Measurements from ENCODE around the gene TMEM223.
"Not testable (repeated sequence)": the region's sequence is repeated elsewhere in the genome, so short reads cannot be mapped to it uniquely, and the experiment has no call there.

Gene TMEM223

DNA sequence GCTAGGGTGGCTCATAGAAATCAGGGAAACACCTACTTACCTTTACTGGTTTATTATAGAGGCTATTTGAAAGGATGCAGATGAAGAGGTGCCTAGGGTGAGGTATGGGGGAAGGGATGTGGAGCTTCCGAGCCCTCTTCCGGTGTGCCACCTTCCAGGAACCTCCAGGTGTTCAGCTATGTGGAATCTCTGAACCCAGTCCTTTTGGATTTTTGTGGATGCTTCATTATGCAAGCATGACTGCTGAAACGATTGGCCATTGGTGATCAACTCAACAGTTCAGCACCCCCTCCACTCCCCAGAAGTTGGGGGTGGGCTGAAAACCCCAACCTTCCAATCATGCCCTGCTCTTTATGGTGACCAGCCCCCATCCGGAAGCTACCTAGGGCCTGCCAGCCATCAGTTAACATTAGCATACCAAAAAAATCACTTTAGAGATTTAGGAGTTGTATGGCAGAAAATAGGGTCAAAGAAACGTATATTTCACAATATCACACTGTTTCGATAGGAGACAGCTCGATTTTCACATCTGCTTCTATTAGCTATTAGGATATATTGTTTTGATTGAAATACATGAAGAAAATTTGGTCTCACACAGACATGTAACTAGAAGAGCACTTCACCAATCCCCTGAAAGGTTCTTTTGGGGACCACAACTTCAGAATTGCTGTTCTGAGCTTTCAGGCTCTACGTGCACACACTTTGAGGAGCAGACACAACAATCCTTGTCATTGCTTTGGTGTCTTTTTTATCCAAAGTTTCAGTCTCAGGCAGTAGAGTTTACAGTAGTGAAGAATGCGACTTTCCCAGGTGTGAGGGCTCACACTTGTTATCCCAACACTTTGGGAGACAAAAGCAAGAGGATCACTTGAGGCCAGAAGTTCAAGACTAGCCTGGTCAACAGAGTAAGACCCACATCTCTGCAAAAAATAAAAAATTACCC lies 33.7 kb downstream of the TMEM223 start:
- TF ChIP-seq, protein P1, sequence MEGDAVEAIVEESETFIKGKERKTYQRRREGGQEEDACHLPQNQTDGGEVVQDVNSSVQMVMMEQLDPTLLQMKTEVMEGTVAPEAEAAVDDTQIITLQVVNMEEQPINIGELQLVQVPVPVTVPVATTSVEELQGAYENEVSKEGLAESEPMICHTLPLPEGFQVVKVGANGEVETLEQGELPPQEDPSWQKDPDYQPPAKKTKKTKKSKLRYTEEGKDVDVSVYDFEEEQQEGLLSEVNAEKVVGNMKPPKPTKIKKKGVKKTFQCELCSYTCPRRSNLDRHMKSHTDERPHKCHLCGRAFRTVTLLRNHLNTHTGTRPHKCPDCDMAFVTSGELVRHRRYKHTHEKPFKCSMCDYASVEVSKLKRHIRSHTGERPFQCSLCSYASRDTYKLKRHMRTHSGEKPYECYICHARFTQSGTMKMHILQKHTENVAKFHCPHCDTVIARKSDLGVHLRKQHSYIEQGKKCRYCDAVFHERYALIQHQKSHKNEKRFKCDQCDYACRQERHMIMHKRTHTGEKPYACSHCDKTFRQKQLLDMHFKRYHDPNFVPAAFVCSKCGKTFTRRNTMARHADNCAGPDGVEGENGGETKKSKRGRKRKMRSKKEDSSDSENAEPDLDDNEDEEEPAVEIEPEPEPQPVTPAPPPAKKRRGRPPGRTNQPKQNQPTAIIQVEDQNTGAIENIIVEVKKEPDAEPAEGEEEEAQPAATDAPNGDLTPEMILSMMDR (IDR thresholded peaks at IDR 0.05; ENCODE audit: control extremely low read depth, extremely low read depth, low read depth, missing control alignments): no peak
- DNase-seq (ENCODE audit: extremely low spot score): no peak
- ChIA-PET POLR2A (no interaction called here), CTCF (interaction anchor here (0.9 to 2.4 kb wide), 5 partner anchors 10 to 165 kb away, joined by 3 to 18 read pairs (median 3); partner anchors contain the start of genes C11orf98 and TAF6L)

DNA sequence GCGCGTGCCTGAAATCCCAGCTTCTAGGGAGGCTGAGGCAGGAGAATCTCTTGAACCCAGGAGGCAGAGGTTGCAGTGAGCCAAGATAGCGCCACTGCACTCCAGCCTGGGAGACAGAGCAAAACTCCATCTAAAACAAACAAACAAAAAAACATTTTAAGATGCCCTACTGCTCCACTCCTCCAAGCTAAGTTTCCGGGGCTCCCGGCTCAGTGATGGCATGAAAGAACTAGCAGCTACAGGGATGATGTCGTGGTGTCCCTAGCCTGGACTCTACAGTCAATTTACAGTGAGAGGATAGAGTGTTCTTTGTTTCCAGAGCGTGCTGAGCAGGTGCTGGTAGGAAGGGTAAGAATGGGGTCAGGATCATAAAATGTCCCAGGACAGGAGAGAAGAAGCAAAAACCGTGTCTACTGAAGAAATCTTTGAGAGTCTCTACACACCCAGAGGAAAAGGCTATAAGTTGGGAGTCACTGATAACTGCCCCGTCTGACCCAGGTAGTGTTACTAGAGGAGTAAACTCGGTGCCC lies 36.7 kb downstream of the TMEM223 start:
- DNase-seq (ENCODE audit: extremely low spot score): no peak
- POLR2A ChIA-PET: interaction anchor here (0.6 to 2.0 kb wide), 3 partner anchors 9 to 120 kb away, joined by 4 to 9 read pairs (median 5); partner anchors contain the start of gene TAF6L
- TF ChIP-seq, protein P1 (IDR thresholded peaks at IDR 0.05; ENCODE audit: control extremely low read depth, extremely low read depth, low read depth, missing control alignments): no peak
- CTCF ChIA-PET: interaction anchor here (1.6 to 5.5 kb wide), 4 partner anchors 13 to 32 kb away, joined by 6 to 46 read pairs (median 22); partner anchors contain the start of genes TAF6L and TMEM179B

DNA sequence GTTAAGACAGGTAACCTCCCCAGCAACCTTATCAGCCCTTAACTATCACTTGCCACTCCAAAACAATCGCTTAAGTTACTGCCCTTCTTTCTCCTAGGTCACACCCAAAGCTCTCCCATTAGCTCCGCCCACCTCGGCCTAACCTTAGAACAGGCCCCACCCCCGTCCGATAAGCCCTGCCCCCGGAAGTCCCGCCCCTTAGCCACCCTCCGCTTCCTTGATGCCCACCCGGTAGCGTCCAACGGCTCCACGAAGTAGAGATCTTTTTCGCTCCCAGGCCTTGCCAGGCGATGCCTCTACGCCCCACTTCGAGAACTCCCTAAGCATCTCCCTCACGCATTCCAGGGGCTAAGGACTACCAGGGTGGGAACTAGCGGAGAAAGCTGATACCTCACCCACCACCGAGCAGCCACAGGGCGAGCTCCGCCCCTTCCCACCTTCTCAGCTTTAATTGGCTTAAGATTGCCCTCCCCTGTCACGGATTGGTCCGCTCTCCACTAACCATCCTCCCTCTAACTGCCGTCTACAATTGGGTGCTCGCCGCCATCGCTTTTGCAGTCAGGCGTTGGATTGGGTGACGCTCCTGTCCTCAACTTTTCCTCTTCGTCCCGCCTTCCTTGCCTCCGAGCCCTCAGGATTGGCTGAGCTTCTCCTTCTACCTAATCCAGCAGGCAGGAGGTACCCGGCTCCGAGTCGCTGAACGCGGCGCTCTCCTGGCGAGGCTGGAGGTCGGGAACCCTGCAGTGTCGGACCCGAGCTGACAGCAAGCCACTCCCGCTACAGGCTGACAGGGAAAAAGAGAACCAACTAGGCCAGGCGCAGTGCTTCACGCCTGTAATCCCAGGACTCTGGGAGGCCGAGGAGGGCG lies 37.8 kb downstream of the TMEM223 start, which contains the start of gene ZBTB3:
ZBTB3 (minus strand) TSS at position 425 of the 868 bp plus-strand sequence. CDS start 496 bp downstream, outside the sequence.
- TF ChIP-seq, protein P1 (IDR thresholded peaks at IDR 0.05; ENCODE audit: control extremely low read depth, extremely low read depth, low read depth, missing control alignments): no peak
- ChIA-PET POLR2A (interaction anchor here (0.6 to 2.6 kb wide), 20 partner anchors 8 to 180 kb away, joined by 3 to 27 read pairs (median 4); partner anchors contain the start of genes C11orf98, CSKMT, EEF1G and HNRNPUL2), CTCF (interaction anchor here (0.8 to 5.5 kb wide), 16 partner anchors 8 to 329 kb away, joined by 3 to 46 read pairs (median 5); partner anchors contain the start of genes HNRNPUL2, POLR2G, SLC3A2 and TAF6L)
- DNase-seq (ENCODE audit: extremely low spot score): peak; percentile 96

DNA sequence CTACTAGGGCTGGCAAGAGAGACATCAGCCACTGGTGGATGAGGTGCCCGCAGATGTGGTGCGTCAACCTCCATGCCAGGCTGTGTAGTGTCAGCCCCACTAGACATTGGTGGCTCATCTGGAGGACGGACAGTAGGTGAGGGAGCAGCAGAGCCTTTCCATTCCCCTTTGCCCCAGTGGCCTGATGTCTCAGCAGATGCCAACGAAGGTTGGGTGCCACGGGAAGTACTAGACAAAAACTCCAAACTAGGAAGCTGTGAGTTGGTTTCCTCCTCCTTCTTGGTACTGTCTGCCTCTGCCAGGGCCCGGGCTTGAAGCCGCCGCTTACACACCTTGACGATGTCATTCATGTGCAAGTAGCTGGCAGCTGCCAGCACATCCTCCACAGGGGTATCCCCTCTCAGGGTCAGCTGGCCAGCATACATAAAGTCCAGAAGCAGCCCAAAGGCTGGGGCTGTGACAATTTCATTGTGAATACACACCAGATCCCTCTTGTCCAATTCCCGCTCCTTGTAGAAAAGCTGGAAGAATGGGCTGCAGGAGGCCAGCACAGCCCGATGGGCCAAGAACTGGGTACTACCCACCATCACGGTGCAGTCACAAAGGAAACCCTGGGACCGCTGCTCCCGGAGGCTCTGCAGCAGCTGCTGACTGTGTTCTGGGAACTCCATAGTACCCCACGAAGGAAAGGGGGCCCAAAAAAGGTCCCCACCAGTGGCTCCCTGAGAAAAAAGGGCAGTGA lies 38.6 kb downstream of the TMEM223 start:
- POLR2A ChIA-PET: interaction anchor here (0.5 to 2.6 kb wide), 17 partner anchors 9 to 179 kb away, joined by 3 to 27 read pairs (median 6); partner anchors contain the start of genes C11orf98, CSKMT, EEF1G and HNRNPUL2
- CTCF ChIA-PET: interaction anchor here (0.8 to 5.5 kb wide), 14 partner anchors 9 to 328 kb away, joined by 3 to 46 read pairs (median 6); partner anchors contain the start of genes HNRNPUL2, POLR2G, SLC3A2 and TAF6L
- TF ChIP-seq, protein P1 (IDR thresholded peaks at IDR 0.05; ENCODE audit: control extremely low read depth, extremely low read depth, low read depth, missing control alignments): no peak
- DNase-seq (ENCODE audit: extremely low spot score): no peak

DNA sequence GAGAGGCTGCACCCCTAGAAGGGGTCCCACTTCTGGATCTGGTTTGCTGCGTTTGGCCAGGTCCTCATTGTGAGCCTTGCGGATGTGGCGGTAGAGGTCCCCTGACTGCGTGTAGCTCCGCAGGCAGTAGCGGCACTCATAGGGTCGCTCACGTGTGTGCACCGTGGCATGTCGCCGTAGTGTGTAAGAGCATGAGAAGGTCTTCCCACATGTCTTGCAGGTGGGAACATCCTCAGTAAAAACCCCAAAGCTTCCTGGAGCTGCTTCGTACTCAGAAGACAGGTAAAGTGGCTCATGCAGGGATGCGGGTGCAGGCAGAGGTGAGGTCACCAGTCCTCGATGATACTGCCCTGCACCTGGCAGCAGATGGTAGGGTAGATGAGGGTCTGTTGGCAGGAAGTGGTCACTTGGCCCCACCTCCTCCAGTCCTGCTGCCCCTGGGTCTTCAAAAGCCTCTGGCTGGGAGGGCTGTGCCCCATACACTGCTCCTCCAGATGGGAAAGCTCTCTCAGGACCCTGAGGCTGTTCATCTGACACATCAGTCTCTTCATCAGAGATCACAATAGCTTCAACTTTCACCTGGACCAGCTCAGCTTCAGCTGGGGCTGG lies 39.5 kb downstream of the TMEM223 start:
- ChIA-PET POLR2A (interaction anchor here (0.5 to 2.6 kb wide), 2 partner anchors 78 to 88 kb away, joined by 3 to 27 read pairs; partner anchors contain the start of gene WDR74), CTCF (interaction anchor here (0.9 to 5.5 kb wide), 7 partner anchors 10 to 57 kb away, joined by 3 to 46 read pairs (median 8); partner anchors contain the start of genes POLR2G, TAF6L and TMEM179B)
- DNase-seq (ENCODE audit: extremely low spot score): no peak
- TF ChIP-seq, protein P1 (IDR thresholded peaks at IDR 0.05; ENCODE audit: control extremely low read depth, extremely low read depth, low read depth, missing control alignments): no peak

DNA sequence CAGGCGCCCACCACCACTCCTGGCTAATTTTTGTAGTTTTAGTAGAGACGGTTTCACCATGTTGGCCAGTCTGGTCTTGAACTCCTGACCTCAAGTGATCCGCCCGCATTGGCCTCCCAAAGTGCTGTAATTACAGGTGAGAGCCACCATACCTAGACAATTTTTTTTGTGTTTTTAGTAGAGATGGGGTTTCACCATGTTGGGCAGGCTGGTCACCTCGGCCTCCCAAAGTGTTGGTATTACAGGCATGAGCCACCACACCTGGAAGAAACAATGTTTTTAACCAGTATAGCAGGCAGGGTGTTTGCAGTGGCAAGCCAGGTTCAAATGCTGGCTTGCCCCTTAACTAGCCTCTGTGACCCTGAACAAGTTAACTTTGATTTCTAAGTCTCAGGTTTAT lies 41.9 kb downstream of the TMEM223 start:
- CTCF ChIA-PET: interaction anchor here (1.2 to 1.7 kb wide), 2 partner anchors 8 to 20 kb away, joined by 3 to 4 read pairs; no protein-coding TSS in a partner anchor
- POLR2A ChIA-PET; DNase-seq (ENCODE audit: extremely low spot score): not testable (repeated sequence)

All from GM10248 (cell line).